Ascending aorta (tissue), 2 donors: ENCODE measurements around the gene CKLF. TPM values are rescaled to one million over a fixed set of nuclear protein-coding genes. Genes with fewer than 3 reads are reported as not detected.

ENCODE experiments used
- DNase-seq, 2 donors: peaks; one replicate each; pipeline ENCODE4 v3.0.0-alpha.2; 2019; ENCODE audit warnings: low spot score in 2 of 2
- H3K27ac ChIP-seq, 2 donors: fragments of 200-600 bp; sonication (generic); one replicate each; pipeline ENCODE4 v1.5.1; 2016 to 2017; ENCODE audit warnings: mild to moderate bottlenecking in 1 of 2
- H3K27me3 ChIP-seq: fragments of 200-600 bp; sonication (generic); one replicate; pipeline ENCODE4 v1.5.1; 2017
- H3K36me3 ChIP-seq, 2 donors: fragments of 200-600 bp; sonication (generic); one replicate each; pipeline ENCODE4 v1.5.1; 2016
- H3K4me1 ChIP-seq, 2 donors: fragments of 200-600 bp; sonication (generic); one replicate each; pipeline ENCODE4 v1.5.1; 2016 to 2017; ENCODE audit warnings: mild to moderate bottlenecking in 1 of 2
- H3K4me3 ChIP-seq, 2 donors: fragments of 200-600 bp; sonication (generic); one replicate each; pipeline ENCODE4 v1.5.1; 2016 to 2017; ENCODE audit warnings: mild to moderate bottlenecking in 1 of 2
- H3K9me3 ChIP-seq, 2 donors: fragments of 200-600 bp; sonication (generic); one replicate each; pipeline ENCODE4 v1.5.1; 2016
- CTCF ChIP-seq, 3 experiments: fragments of 200-600 bp in 2 of 3; fragments of 450-650 bp in 1 of 3; sonication (generic) in 2 of 3; IDR thresholded peaks; one replicate each; pipeline ENCODE4 v1.5.1; 2016 to 2019; ENCODE audit warnings: antibody characterized with exemption in 3 of 3, mild to moderate bottlenecking in 1 of 3, moderate library complexity in 1 of 3
- intact Hi-C: fragments of 100-400 bp; cut with DNase I; formaldehyde crosslinking; loops from one replicate; pipeline ENCODE4 v1.15.1; 2023
- total RNA-seq: library from RNA; depleted of rRNA; stranded (reverse); fragments of >200 nt; gene quantifications from one replicate; pipeline ENCODE4 v1.1.0, GENCODE V29; 2016

Gene CKLF
- total RNA-seq, 1 donor from 2014 or later = not detected

GRCh38 chr16:66508914-66509496 is 43.4 kb upstream of the CKLF start:
- intact Hi-C loops = no loop called here
- Histone ChIP-seq H3K27me3 (no peaks in the 10 kb centered on the region), H3K27ac (peak overlapping the region; percentile 98 to 99), H3K4me1 (peaks cover 23 to 61% of the 10 kb centered on the region in 2 donors), H3K4me3 (no peak overlapping the region), H3K9me3 (no peaks in the 10 kb centered on the region), H3K36me3 (no peaks in the 10 kb centered on the region)
- TF ChIP-seq CTCF (IDR thresholded peaks at IDR 0.05) = no peak
- peak in 1 of 2 donors; percentile 60 for DNase-seq

- Histone ChIP-seq H3K36me3 (no peaks in the 10 kb centered on the region), H3K9me3 (no peaks in the 10 kb centered on the region), H3K4me1 (peaks cover 23 to 61% of the 10 kb centered on the region in 2 donors), H3K27me3 (no peaks in the 10 kb centered on the region), H3K4me3 (no peak overlapping the region), H3K27ac (peak overlapping the region; percentile 98 to 99)
- no peak for TF ChIP-seq CTCF (IDR thresholded peaks at IDR 0.05)
- peak in 1 of 2 donors; percentile 62 for DNase-seq
- intact Hi-C loops = no loop called here
These were observed 42.8 kb upstream of the CKLF start for GRCh38 chr16:66509576-66509975.

- H3K4me1 ChIP-seq = peaks cover 23 to 62% of the 10 kb centered on the region in 2 donors
- H3K27me3 ChIP-seq = no peaks in the 10 kb centered on the region
- peak overlapping the region; percentile 98 to 99 for H3K27ac ChIP-seq
- peak in 1 of 2 donors; percentile 63 for DNase-seq
- intact Hi-C loops = no loop called here
- H3K9me3 ChIP-seq = no peaks in the 10 kb centered on the region
- TF ChIP-seq CTCF (IDR thresholded peaks at IDR 0.05) = no peak
- no peak overlapping the region for H3K4me3 ChIP-seq
- no peaks in the 10 kb centered on the region for H3K36me3 ChIP-seq
These were observed 42.1 kb upstream of the CKLF start for GRCh38 chr16:66510298-66510697.

- peak overlapping the region; percentile 98 to 99 for H3K27ac ChIP-seq
- peak in 1 of 2 donors; percentile 78 for DNase-seq
- peaks cover 25 to 69% of the 10 kb centered on the region in 2 donors for H3K4me1 ChIP-seq
- H3K27me3 ChIP-seq = no peaks in the 10 kb centered on the region
- intact Hi-C loops = no loop called here
- no peak for TF ChIP-seq CTCF (IDR thresholded peaks at IDR 0.05)
- no peaks in the 10 kb centered on the region for H3K36me3 ChIP-seq
- peak overlapping the region in 1 of 2 donors; percentile 35 for H3K4me3 ChIP-seq
- H3K9me3 ChIP-seq = no peaks in the 10 kb centered on the region
These were observed 41.4 kb upstream of the CKLF start for GRCh38 chr16:66510711-66511601.

GRCh38 chr16:66511602-66512271 is 40.6 kb upstream of the CKLF start:
- no peaks in the 10 kb centered on the region for H3K9me3 ChIP-seq
- H3K27ac ChIP-seq = peak overlapping the region; percentile 98 to 99
- H3K27me3 ChIP-seq = no peaks in the 10 kb centered on the region
- peak overlapping the region in 1 of 2 donors; percentile 35 for H3K4me3 ChIP-seq
- DNase-seq = peak in 1 of 2 donors; percentile 81
- peak in 2 of 3 experiments; percentile 14 to 24 for TF ChIP-seq CTCF (IDR thresholded peaks at IDR 0.05)
- H3K36me3 ChIP-seq = no peaks in the 10 kb centered on the region
- H3K4me1 ChIP-seq = peaks cover 31 to 76% of the 10 kb centered on the region in 2 donors
- intact Hi-C loops = no loop called here
